ENCODE results near the gene KRIT1.
A peak's percentile ranks its signal among the peaks of the same experiment; 100 is the strongest.

KRIT1 gene

GRCh38 chr7:92206672-92207071, 39.0 kb downstream of the KRIT1 start:
- Histone ChIP-seq H3K27me3 (ENCODE audit: control insufficient read depth, low read length) (no peaks in the 10 kb centered on the region), H3K4me2 (ENCODE audit: low read length) (no peak overlapping the region), H3K79me2 (ENCODE audit: control insufficient read depth, low read length) (peaks cover 15% of the 10 kb centered on the region), H3K27ac (ENCODE audit: low read depth, low read length) (no peak overlapping the region), H3K4me1 (ENCODE audit: control insufficient read depth, low read length) (no peaks in the 10 kb centered on the region), H3K36me3 (ENCODE audit: control insufficient read depth, low read length) (peaks cover 81% of the 10 kb centered on the region), H3F3A (ENCODE audit: control insufficient read depth, insufficient read depth) (no peaks in the 10 kb centered on the region), H3K9me2 (replicated peaks; ENCODE audit: control insufficient read depth, low read length) (no peaks in the 10 kb centered on the region), H4K20me1 (ENCODE audit: control insufficient read depth, insufficient read depth, low read depth, low read length) (no peaks in the 10 kb centered on the region), H3K4me3 (ENCODE audit: low read length) (no peak overlapping the region), H3K9me3 (ENCODE audit: control insufficient read depth, insufficient read depth, low read length) (peaks cover 5% of the 10 kb centered on the region; the same call in 1 of the 2 replicates)
- TF ChIP-seq EZH2phosphoT487 (IDR thresholded peaks at IDR 0.05; ENCODE audit: borderline replicate concordance, low read length) = no peak
- no peak for TF ChIP-seq CTCF (IDR thresholded peaks at IDR 0.05; ENCODE audit: low read depth, low read length, poor library complexity, severe bottlenecking)

- no peaks in the 10 kb centered on the region for H3K27me3 ChIP-seq (ENCODE audit: control insufficient read depth, low read length)
- peaks cover 5% of the 10 kb centered on the region; the same call in 1 of the 2 replicates for H3K9me3 ChIP-seq (ENCODE audit: control insufficient read depth, insufficient read depth, low read length)
- H3F3A ChIP-seq (ENCODE audit: control insufficient read depth, insufficient read depth) = no peaks in the 10 kb centered on the region
- peaks cover 15% of the 10 kb centered on the region for H3K79me2 ChIP-seq (ENCODE audit: control insufficient read depth, low read length)
- TF ChIP-seq CTCF (IDR thresholded peaks at IDR 0.05; ENCODE audit: low read depth, low read length, poor library complexity, severe bottlenecking) (no peak), EZH2phosphoT487 (IDR thresholded peaks at IDR 0.05; ENCODE audit: borderline replicate concordance, low read length) (no peak)
- peaks cover 76% of the 10 kb centered on the region for H3K36me3 ChIP-seq (ENCODE audit: control insufficient read depth, low read length)
- H3K4me2 ChIP-seq (ENCODE audit: low read length) = no peak overlapping the region
- H3K9me2 ChIP-seq (replicated peaks; ENCODE audit: control insufficient read depth, low read length) = no peaks in the 10 kb centered on the region
- no peak overlapping the region for H3K4me3 ChIP-seq (ENCODE audit: low read length)
- no peaks in the 10 kb centered on the region for H4K20me1 ChIP-seq (ENCODE audit: control insufficient read depth, insufficient read depth, low read depth, low read length)
- no peaks in the 10 kb centered on the region for H3K4me1 ChIP-seq (ENCODE audit: control insufficient read depth, low read length)
- H3K27ac ChIP-seq (ENCODE audit: low read depth, low read length) = no peak overlapping the region
Measured at GRCh38 chr7:92205987-92206386, 39.7 kb downstream of the KRIT1 start.

- no peaks in the 10 kb centered on the region for H3F3A ChIP-seq (ENCODE audit: control insufficient read depth, insufficient read depth)
- no peak for TF ChIP-seq EZH2phosphoT487 (IDR thresholded peaks at IDR 0.05; ENCODE audit: borderline replicate concordance, low read length)
- TF ChIP-seq CTCF (IDR thresholded peaks at IDR 0.05; ENCODE audit: low read depth, low read length, poor library complexity, severe bottlenecking) = peak; percentile 20
- no peaks in the 10 kb centered on the region for H3K9me2 ChIP-seq (replicated peaks; ENCODE audit: control insufficient read depth, low read length)
- no peaks in the 10 kb centered on the region for H4K20me1 ChIP-seq (ENCODE audit: control insufficient read depth, insufficient read depth, low read depth, low read length)
- H3K27me3 ChIP-seq (ENCODE audit: control insufficient read depth, low read length) = no peaks in the 10 kb centered on the region
- H3K79me2 ChIP-seq (ENCODE audit: control insufficient read depth, low read length) = no peaks in the 10 kb centered on the region
- no peak overlapping the region for H3K4me2 ChIP-seq (ENCODE audit: low read length)
- H3K4me1 ChIP-seq (ENCODE audit: control insufficient read depth, low read length) = no peaks in the 10 kb centered on the region
- H3K4me3 ChIP-seq (ENCODE audit: low read length) = no peak overlapping the region
- no peaks in the 10 kb centered on the region for H3K9me3 ChIP-seq (ENCODE audit: control insufficient read depth, insufficient read depth, low read length)
- H3K36me3 ChIP-seq (ENCODE audit: control insufficient read depth, low read length) = peaks cover 48% of the 10 kb centered on the region
- no peak overlapping the region for H3K27ac ChIP-seq (ENCODE audit: low read depth, low read length)
Measured at GRCh38 chr7:92200791-92201190, 44.9 kb downstream of the KRIT1 start.
